Left renal cortex interstitium (tissue), 4 donors: ENCODE measurements around the gene GFY. TPM values are rescaled to one million over a fixed set of nuclear protein-coding genes. Genes with fewer than 3 reads are reported as not detected.
"Not testable (repeated sequence)": the region's sequence is repeated elsewhere in the genome, so short reads cannot be mapped to it uniquely, and the experiment has no call there.

ENCODE experiments used
- DNase-seq, 4 donors: peaks; one replicate each; pipeline ENCODE4 v3.0.0-alpha.2; 2013; ENCODE audit warnings: low read depth in 4 of 4, low spot score in 2 of 4, missing footprints in 1 of 4
- polyA plus RNA-seq, 4 donors: library from polyadenylated mRNA; unstranded; fragments of 120-200 nt; gene quantifications; one replicate each; pipeline ENCODE4 v1.2.1, GENCODE V29; 2013; ENCODE audit not compliant: insufficient read length in 4 of 4

Gene GFY
- polyA plus RNA-seq, 4 donors: not detected

GRCh38 chr19:49463960-49464740 lies 39.0 kb downstream of the GFY start:
- DNase-seq: no peak

GRCh38 chr19:49465371-49465770 lies 40.2 kb downstream of the GFY start:
- DNase-seq: no peak

- DNase-seq: no peak
Observed at GRCh38 chr19:49468199-49468598, 43.0 kb downstream of the GFY start.

- no peak for DNase-seq
Observed at GRCh38 chr19:49468746-49469447, 43.7 kb downstream of the GFY start.

- DNase-seq: no peak
Observed at GRCh38 chr19:49469828-49470614, 44.8 kb downstream of the GFY start.

GRCh38 chr19:49470615-49470978 lies 45.4 kb downstream of the GFY start:
- DNase-seq: no peak

- no peak for DNase-seq
Observed at GRCh38 chr19:49472936-49473335, 47.7 kb downstream of the GFY start.

- DNase-seq: not testable (repeated sequence)
Observed at GRCh38 chr19:49473501-49473867, 48.3 kb downstream of the GFY start.

GRCh38 chr19:49473868-49474541 lies 48.8 kb downstream of the GFY start, which contains the start of gene FLT3LG:
TSS of gene FLT3LG (plus strand) at chr19:49474215. CDS start at chr19:49474640, 425 bp downstream.
- DNase-seq: no peak

- no peak for DNase-seq
Observed at GRCh38 chr19:49474542-49474924, 49.3 kb downstream of the GFY start.

- DNase-seq: no peak
Observed at GRCh38 chr19:49475191-49475917, 50.2 kb downstream of the GFY start.

GRCh38 chr19:49475995-49476880 lies 51.0 kb downstream of the GFY start:
- no peak for DNase-seq

Other genes starting within 250 kb of the GFY start
- 1 to 10 TPM; 1.8 to 6.5 (median 3.2) TPM for gene SLC6A16, start 100.2 kb upstream of the GFY start, polyA plus RNA-seq
- 10 to 100 TPM; 36.2 to 40.7 (median 37.5) TPM for gene CD37, start 90.0 kb upstream of the GFY start, polyA plus RNA-seq
- 100 to 1,000 TPM in 2 of 4 donors, 10 to 100 TPM in 2; 88.4 to 122 (median 107) TPM for gene TEAD2, start 63.0 kb upstream of the GFY start, polyA plus RNA-seq
- gene DKKL1, start 61.5 kb upstream of the GFY start, polyA plus RNA-seq: 1 to 10 TPM; 4.5 to 6.4 (median 5.8) TPM
- under 1 TPM; 0.10 to 0.43 (median 0.22) TPM for gene KASH5, start 37.1 kb upstream of the GFY start, polyA plus RNA-seq
- gene PTH2, start 1.9 kb upstream of the GFY start, polyA plus RNA-seq: not detected
- gene SLC17A7, start 16.1 kb downstream of the GFY start, polyA plus RNA-seq: under 1 TPM; 0.25 to 0.61 (median 0.45) TPM
- 100 to 1,000 TPM in 1 of 4 donors, 10 to 100 TPM in 3; 82.3 to 106 (median 94.2) TPM for gene PIH1D1, start 26.4 kb downstream of the GFY start, polyA plus RNA-seq
- 10 to 100 TPM; 14.6 to 29.7 (median 25.2) TPM for gene ALDH16A1, start 27.8 kb downstream of the GFY start, polyA plus RNA-seq
- 1 to 10 TPM; 2.7 to 4.6 (median 4.1) TPM for gene FLT3LG, start 48.8 kb downstream of the GFY start, polyA plus RNA-seq
- 1,000 to 10,000 TPM; 2,373 to 3,513 (median 2,918) TPM for gene RPL13A, start 62.2 kb downstream of the GFY start, polyA plus RNA-seq
- 1,000 to 10,000 TPM; 2,347 to 3,212 (median 2,796) TPM for gene RPS11, start 71.0 kb downstream of the GFY start, polyA plus RNA-seq
- gene FCGRT, start 87.3 kb downstream of the GFY start, polyA plus RNA-seq: 100 to 1,000 TPM; 235 to 340 (median 283) TPM
- gene RCN3, start 102.6 kb downstream of the GFY start, polyA plus RNA-seq: 10 to 100 TPM; 13.2 to 27.9 (median 23.9) TPM
- gene NOSIP, start 155.2 kb downstream of the GFY start, polyA plus RNA-seq: 10 to 100 TPM; 62.3 to 89.4 (median 68.5) TPM
- 10 to 100 TPM in 1 of 4 donors, 1 to 10 TPM in 3; 6.1 to 10.6 (median 7.1) TPM for gene PRRG2, start 155.9 kb downstream of the GFY start, polyA plus RNA-seq
- 10 to 100 TPM; 15.1 to 32.6 (median 26.6) TPM for gene PRR12, start 165.8 kb downstream of the GFY start, polyA plus RNA-seq
- 10 to 100 TPM; 21.5 to 40.8 (median 26.9) TPM for gene RRAS, start 214.8 kb downstream of the GFY start, polyA plus RNA-seq
- gene SCAF1, start 216.8 kb downstream of the GFY start, polyA plus RNA-seq: 10 to 100 TPM; 25.0 to 50.3 (median 40.5) TPM
- gene IRF3, start 240.5 kb downstream of the GFY start, polyA plus RNA-seq: 10 to 100 TPM; 34.9 to 76.8 (median 65.1) TPM
- gene BCL2L12, start 240.5 kb downstream of the GFY start, polyA plus RNA-seq: 10 to 100 TPM; 17.6 to 33.9 (median 31.0) TPM